RWPE1 (cell line): Measurements from ENCODE around the gene RPAP3.

ENCODE experiments used
- CTCF ChIA-PET: fragments of 350-600 bp; sonication (Branson Sonifier 250); formaldehyde crosslinking; extraction: SDS; loops from one replicate; lab custom pipeline; 2021; lab: Yijun Ruan, JAX
- POLR2A ChIA-PET: fragments of 400-600 bp; formaldehyde crosslinking; extraction: SDS; loops from one replicate; lab custom pipeline; 2020; ENCODE audit warnings: antibody characterized with exemption; ENCODE audit not compliant: low non-redundant PET; lab: Yijun Ruan, JAX
- DNase-seq: peaks from one replicate; pipeline ENCODE4 v3.0.0; 2012; ENCODE audit warnings: low spot score
- H3K27ac ChIP-seq: fragments of 450-650 bp; 2 replicates; pipeline ENCODE4 v1.5.1; 2017
- TF ChIP-seq, protein P1 (sequence below): fragments of 450-650 bp; conservative IDR thresholded peaks from 2 replicates; pipeline ENCODE4 v1.5.1; 2017; ENCODE audit warnings: low read depth, mild to moderate bottlenecking

The RPAP3 gene

DNA sequence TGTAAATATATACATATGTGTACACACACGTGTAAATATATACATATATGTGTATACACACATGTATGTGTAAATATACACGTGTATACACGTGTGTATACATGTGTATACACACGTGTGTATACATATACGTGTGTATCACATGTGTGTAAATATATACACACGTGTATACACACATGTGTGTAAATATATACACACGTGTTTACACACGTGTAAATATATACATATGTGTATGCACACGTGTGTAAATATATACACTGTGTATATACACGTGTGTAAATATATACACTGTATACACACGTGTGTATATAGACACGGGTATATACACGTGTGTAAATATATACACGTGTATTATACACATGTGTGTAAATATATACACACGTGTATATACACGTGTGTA is 71.7 kb downstream of the RPAP3 start:
- H3K27ac ChIP-seq: no peak overlapping the region
- ChIA-PET POLR2A (no interaction called here), CTCF (interaction anchor here (0.6 kb wide), 1 partner anchor 60 kb away, joined by 5 read pairs; no protein-coding TSS in a partner anchor)
- no peak for DNase-seq
- TF ChIP-seq, protein P1, sequence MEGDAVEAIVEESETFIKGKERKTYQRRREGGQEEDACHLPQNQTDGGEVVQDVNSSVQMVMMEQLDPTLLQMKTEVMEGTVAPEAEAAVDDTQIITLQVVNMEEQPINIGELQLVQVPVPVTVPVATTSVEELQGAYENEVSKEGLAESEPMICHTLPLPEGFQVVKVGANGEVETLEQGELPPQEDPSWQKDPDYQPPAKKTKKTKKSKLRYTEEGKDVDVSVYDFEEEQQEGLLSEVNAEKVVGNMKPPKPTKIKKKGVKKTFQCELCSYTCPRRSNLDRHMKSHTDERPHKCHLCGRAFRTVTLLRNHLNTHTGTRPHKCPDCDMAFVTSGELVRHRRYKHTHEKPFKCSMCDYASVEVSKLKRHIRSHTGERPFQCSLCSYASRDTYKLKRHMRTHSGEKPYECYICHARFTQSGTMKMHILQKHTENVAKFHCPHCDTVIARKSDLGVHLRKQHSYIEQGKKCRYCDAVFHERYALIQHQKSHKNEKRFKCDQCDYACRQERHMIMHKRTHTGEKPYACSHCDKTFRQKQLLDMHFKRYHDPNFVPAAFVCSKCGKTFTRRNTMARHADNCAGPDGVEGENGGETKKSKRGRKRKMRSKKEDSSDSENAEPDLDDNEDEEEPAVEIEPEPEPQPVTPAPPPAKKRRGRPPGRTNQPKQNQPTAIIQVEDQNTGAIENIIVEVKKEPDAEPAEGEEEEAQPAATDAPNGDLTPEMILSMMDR: no peak

DNA sequence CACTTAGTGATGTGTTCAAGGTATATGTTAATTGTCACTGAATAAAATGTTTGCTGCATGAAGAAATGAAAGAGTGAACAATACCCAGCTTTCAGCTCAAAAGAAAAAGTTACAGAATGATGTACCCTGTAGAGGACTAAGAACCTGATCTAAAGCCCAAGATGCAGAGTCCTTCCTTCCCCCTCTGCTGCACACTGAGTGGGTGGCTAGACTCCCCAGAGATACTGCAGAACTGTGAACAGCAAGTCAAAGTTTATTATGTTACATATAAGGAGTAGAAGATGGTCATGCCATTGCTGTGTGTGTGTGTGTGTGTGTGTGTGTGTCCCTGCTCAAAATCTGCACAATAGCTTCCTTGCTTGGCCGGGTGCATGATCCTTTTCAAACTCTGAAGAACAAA is 83.9 kb downstream of the RPAP3 start:
- CTCF ChIA-PET: interaction anchor here (0.6 kb wide), 1 partner anchor 669 kb away, joined by 4 read pairs; no protein-coding TSS in a partner anchor
- H3K27ac ChIP-seq: no peak overlapping the region
- POLR2A ChIA-PET: no interaction called here

DNA sequence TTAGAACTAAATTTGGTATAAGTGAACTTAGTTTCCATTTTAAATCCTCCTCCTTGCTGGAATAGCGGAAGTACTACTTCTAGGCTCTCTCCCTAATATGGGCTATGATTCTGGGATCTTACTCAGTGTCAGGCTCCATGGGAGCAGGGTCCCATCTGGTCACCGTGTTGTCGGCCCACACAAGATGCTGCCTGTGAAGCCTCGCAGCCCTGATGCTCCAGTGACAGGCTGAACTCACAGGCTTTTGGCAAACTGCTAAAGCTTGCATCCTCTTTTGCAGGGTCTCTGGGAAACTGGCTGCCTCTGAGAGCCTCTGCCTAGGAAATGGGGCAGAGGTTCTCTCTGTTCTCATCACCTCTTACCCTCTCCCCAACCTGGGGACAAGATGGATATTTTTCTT is 88.4 kb downstream of the RPAP3 start:
- ChIA-PET POLR2A (no interaction called here), CTCF (no interaction called here)
- DNase-seq: no peak
- no peak overlapping the region for H3K27ac ChIP-seq
- TF ChIP-seq, protein P1: no peak

More for the DNA sequence above, 83.9 kb downstream of the RPAP3 start:
- no peak for DNase-seq
- TF ChIP-seq, protein P1: no peak

DNA sequence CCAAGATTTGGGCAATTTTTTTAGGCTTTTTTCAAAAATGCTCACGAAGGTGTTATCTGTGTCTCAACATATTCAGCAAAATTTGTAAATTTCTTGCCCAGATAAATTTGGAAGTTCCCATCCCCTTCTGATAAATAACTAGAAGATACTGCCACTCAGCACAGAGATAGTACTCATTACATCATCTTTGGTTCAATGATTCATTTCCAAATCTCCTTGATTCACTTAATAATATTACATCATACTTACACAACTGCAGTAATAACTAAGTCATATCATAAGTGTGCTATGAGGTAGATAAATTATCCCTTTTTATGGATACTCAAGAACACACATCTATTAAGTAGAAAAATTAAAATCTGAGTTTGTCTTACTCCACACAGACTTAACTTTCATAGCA is 89.4 kb downstream of the RPAP3 start:
- DNase-seq: no peak
- ChIA-PET POLR2A (no interaction called here), CTCF (no interaction called here)
- H3K27ac ChIP-seq: no peak overlapping the region
- TF ChIP-seq, protein P1: no peak

DNA sequence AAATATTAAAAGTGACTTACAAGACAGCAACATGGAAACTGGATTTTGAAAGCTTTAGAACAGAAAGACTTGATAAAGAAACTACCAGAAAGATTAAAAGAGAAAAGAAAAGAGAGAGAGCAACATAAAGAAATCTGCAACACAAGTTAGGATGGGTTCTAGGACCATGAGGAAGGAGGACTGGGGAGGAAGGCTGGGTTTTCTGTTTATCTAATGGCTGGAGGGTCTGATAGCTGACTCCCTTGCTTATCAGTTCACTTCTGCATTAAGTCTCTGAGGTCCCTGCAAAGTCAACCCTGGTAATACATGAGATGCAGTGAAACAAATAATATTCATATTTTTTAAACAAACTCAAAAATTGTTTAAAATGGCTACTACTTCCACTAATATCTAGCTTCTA is 90.1 kb downstream of the RPAP3 start:
- TF ChIP-seq, protein P1: no peak
- H3K27ac ChIP-seq: no peak overlapping the region
- CTCF ChIA-PET: no interaction called here
- no peak for DNase-seq
- POLR2A ChIA-PET: no interaction called here

DNA sequence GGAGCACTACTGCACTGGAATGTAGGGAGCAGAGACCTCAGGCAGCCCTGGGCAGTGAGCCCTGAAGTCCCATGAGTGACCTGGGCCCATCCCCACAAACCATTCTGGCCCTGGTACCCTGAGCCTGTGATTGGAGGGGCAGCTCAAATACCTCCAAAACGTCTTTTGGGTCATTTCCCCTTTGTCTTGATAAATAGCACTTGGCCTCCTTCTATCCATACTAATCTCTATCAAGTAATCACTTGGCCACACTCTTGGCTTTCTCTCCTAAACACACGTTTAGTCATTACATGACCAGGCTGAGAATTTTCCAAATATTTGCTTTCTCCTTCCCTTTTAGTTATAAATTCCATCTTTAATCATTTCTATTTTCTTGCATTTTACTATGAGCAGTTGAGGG is 91.3 kb downstream of the RPAP3 start:
- CTCF ChIA-PET: no interaction called here
- POLR2A ChIA-PET: no interaction called here
- H3K27ac ChIP-seq: no peak overlapping the region
- DNase-seq: no peak
- TF ChIP-seq, protein P1: no peak
